Measurements from ENCODE around the gene CCNI.
"Not testable (repeated sequence)": the region's sequence is repeated elsewhere in the genome, so short reads cannot be mapped to it uniquely, and the experiment has no call there.

CCNI gene

DNA sequence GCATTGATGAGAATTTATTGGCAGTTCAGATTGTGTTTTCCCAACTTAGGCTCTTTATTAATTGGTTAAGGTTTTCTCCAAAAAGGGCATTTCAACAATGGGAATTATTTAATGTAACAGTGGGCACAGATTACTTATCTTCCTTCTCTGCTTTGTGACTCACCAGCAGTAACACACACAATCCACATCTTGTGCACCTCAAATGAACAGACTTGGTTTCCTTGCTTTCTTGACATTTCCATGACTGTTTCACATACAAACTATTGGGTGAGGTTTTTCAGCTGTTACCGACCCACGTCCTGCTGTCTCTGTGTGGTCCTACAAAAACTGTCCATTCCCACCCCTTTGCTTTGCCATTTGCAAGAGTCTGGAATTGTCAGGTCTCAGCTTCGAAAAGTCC is 38.1 kb downstream of the CCNI start:
- DNase-seq: no peak

DNA sequence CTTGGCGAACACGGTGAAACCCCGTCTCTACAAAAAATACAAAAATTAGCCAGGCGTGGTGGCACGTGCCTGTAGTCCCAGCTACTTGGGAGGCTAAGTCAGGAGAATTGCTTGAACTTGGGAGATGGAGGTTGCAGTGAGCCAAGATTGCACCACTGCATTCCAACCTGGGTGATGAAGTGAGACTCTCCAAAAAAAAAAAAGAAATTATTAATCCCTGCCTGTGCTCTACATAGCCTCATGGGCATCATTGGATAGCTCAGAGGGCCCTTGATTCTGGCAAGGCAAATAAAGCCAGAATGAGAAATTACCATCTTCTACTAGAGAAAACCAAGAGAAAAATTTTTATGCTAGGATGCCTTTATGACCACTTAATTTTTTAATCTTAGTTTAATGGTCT is 38.6 kb downstream of the CCNI start:
- DNase-seq: not testable (repeated sequence)

DNA sequence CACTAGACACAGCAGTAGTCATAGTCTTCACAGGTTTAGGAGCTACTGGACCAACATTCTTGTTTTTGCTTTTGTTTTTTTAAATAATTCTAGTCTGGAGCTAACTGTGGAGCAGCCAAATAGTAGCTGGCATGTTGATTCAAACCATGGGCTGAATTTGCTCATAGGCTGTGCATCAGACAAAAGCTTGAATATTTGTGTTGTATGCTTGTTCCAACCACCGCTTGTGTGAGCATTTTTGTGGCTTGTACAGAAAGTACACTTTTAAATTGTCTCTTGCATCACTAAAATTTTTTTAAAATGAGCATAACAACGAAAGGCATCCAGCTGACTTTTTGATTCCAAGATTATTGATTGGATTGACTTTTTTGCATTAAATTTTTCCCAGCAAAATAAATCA is 39.6 kb downstream of the CCNI start:
- no peak for DNase-seq

DNA sequence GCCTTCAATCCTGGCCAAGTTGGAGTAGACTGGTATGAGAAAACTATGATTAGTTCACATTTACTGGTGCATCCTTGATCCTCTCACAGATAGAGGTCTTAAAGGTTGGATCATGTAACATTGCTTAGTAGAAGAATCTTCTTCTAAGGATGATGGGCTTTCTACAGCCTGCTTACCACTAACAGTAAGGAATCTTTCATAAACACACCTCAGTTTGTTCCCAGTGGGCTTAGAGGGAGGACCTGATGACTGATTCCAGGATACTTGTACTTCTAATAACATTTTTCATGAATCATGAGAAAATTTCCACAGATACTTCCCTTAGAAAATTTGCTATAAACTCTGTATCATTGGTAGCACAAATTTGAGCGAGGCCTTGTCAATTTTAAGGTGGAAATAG is 40.6 kb downstream of the CCNI start:
- no peak for DNase-seq

DNA sequence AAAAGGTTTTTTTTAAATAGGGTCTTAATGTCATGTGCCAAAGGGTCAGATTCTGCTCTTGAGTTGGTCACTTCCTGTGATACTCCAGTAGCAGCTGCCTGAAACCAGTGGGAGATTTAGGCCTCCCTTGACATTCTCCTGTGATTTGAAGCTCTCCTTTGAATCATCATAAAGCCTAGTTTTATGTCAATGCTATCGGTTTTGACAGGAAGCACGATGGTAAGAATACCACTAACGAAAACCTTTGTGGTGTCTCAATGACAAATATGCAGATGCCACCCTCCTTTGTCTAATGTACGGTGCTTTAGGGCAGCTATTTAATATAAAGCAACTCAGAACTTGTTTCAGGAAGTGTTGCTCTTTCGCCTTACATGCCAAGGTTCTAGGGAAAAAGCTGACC is 44.2 kb downstream of the CCNI start:
- no peak for DNase-seq

DNA sequence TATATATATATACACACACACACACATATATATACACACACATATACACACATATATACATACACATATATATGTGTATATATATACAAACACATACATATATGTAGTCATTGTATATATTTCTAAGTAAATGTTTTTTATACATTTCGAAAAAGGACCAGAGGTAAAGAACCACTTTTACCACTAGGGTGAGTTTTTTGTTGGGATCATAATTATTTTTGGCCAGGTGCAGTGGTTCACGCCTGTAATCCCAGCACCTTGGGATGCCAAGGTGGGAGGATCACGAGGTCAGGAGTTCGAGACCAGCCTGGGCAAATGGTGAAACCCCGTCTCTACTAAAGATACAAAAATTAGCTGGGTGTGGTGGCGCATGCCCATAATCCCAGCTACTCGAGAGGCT is 46.0 kb downstream of the CCNI start:
- DNase-seq: not testable (repeated sequence)

DNA sequence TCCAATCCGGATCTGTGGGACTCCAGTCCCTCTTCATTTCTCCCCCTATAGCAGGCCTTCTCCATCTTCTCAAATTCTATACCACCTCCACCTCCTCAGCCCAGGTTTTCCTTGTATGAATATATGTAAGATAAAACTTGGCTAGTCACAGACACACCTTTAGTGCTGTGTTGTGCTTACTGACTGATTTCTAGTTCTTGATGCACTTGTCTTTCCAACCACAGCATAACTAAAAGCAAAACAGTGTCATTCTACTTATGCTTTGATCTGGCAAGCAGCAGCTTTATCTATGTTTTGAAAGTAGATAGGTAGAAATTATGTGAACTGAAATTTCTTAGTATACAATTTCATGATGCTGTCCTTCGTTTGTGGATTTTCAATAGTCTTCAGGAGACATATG is 47.5 kb downstream of the CCNI start:
- DNase-seq: no peak

DNA sequence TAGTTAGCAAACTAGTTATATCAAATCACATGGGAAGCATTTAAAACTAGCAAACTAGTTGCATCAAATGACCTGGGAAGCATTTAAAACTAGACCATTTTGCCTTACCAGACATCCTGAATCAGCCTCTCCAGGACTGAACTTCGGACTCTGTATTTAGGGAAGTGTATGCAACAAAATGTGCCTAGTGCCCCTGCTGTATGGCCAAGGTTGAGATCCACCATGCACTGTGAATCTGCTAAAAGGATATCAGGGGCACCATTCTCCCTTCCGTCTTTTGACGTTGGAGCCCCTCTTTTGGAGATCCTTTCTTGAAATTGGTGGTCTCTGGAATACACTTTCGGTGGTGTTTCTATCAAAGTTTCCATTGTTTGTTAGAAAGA is 49.5 kb downstream of the CCNI start:
- DNase-seq: no peak

DNA sequence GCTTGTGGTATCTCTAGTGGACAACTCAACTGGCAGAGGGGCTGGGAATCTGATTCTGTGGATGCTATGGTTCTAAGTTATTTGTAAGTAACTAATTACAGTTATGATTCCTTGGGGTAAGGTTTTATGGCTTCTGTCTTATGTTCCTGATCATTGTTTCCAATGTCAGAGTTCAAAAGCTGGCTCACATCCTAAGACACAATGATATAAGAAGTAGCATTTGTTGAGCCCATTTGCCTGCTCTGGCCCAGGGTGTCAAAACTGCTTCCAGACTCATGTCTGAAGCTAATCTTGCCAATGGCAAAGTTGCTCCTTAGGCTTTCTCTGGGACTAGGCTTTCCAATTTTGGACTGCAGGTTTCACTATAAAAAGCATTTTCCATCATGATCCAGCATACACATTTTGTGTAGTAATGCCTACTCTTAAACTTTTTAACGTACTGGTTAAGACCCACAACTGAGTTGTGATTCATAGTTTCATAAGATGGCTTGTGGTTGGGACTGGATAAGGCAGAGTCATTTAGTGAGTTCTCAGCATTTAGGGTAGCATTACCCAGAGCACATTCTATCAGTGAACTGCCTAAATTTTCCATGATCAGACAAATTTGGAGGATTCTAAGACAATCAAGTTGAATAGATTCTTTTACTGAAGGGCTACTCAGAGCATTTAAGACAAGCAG is 50.0 kb downstream of the CCNI start:
- DNase-seq: no peak

DNA sequence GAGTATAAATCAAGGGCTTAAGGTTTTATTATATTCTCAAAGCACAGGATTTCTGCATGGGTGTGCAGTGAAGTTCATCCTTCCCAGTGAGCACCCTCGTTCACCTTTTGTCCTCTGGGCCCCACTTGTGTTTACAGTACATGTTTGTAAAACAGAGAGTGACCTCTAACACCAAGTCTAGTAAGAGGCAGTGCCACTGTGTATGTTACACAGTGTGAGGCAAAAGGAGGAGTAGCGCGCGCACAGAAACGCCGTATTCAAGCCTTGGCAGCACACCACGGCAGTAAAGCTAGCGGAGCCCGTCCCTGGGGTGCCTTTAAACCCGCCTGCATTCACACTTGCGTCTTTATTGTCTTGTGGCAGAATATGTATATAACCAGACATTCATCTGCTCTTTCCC is 51.9 kb downstream of the CCNI start:
- DNase-seq: no peak

DNA sequence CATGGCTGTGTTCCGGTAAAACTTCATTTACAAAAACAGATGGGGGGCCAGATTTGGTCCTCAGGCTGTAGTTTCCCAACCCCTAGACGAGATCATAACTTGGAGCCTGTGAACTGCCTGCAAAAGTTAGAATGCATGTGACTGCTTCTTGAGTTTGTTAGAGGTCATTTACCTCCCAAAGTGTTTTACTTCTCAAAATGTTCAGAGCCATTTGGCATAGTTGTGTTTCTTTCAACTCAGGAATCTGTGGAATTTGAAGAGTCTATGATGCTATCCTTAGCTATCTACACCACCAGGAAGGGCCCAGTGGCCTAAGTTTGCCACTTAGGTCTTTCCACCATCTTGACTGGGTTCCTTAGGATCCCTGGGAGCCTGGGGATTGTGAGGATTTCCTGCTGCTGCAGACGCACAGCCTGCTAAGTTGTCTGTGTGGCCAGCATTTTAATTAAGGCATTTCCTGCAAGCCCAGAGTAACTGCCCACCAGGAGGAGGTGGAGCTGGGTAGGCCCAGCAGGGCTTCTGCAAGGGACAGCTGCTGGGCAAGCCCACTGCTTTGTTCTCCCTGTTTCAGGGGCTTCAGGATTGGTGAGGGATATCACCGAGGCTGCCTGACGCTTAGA is 53.1 kb downstream of the CCNI start:
- no peak for DNase-seq

DNA sequence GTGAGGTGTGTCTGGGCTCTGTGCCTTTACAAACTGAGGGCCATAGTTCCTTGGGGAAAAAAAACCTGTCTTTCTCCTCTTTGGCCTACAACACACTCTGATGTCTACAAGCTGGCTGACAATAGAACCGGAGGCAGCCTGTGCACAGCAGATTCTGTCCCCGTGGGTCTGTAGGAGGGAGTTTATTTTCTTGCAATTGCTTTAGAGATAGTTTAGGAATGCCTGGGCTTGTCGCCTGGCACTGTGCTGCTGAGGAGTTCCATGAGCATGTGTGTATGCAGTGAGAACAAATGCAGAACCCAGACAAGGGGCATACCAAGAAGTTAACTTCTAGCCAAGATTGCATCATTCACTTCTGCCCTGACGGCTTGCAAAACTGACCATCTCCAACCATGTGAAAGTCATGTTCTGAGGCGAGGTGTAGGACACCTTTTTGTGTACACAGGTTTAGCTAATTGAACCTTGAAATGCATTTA is 54.1 kb downstream of the CCNI start:
- no peak for DNase-seq

DNA sequence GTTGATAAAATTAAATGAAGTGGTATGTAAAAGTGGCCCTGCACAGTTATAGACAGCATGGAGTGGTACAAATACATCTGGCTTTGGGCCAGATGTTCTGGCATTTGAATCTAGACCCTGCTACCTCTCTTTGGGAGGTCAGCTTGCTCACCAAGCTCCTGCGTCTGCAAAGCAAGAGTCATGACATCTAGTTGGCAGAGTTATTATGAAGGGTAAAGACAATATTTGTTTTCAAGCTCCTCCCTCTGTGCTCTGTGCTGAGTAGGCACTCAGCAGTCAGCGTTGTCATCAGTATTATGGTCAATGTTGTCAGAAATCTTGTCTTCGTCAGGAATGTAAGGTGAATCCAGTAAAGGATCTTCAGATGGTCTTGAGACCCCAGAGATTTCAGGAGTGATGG is 55.8 kb downstream of the CCNI start:
- DNase-seq: no peak

DNA sequence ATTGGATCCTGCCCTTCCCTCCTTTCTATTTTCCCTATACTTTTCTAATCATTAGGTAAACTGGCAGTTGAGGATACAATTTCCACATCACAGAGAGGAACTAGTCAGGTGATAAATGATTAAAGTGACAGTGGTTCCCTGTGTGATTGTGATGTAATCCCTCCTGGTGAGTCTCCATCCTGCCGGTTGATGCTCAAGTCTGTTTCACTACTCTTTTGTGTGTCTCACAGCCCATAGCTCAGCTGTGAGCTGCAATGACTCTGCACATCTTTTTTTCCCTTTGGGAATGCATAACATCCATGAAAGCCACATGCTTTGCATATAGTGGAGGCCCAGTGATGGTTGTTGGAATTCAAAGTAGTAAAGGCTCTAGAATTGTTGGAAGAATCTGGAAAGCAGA is 60.4 kb downstream of the CCNI start:
- DNase-seq: no peak

DNA sequence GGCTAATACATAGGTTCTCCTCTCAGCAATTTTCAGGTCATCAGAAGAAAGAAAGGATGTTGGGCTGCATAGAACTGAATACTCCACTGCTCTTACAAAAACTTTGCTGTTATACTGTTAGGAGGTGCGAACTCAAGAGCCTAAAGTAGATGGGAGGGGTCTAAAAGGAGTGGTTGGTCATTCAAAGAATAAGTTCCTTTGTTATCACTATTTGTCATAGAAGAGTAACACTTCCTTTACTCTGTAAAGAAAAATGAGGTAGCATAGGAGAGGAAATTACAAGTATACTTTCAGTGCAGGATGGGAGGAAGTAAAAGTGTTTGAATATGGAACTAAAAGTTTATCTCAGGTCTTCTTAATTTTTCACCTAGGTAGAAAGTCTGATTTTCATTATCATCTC is 61.5 kb downstream of the CCNI start:
- DNase-seq: no peak

DNA sequence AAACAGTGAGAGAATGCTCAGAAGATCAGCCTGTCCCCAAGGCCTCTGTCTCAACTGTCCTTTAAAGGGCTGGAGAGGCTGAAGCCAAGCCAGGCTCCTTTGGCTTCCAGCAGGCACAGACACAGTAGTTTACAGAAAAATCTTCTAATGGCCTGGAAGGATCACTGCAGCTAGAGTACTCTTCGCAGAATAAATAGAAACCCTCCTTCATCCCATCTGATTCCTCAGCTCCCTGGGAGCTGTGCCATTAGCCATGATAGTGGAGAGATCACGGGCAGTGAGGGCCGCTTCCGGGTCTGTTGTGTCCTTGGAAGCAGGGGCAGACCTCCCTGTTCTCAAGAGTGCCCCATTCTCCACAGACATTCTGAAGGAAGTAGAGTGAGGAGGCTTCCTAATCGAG is 63.1 kb downstream of the CCNI start:
- DNase-seq: no peak

DNA sequence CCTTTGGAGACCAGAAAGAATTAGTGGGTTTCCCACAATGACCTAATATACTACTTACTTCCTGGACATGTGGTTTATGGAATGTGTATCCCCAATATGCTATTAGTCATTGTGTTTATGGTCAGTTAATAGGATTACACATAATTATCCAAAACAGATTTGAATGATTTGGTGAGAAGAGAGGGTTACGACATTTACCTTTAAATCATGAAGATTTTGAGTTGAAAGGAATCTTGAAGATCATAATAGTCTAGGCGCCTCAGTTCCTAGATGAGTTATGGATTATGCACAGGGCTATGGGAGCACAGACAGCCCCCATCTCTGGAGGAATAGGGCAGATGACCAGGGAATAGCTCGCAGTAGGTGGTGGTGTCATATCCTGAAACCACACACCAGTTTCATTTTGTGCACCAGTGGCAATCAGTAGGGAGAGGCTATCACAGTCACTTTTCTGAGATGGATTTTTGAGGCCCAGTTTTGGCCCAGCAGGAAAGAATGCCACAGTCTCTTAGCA is 64.9 kb downstream of the CCNI start:
- DNase-seq: no peak

DNA sequence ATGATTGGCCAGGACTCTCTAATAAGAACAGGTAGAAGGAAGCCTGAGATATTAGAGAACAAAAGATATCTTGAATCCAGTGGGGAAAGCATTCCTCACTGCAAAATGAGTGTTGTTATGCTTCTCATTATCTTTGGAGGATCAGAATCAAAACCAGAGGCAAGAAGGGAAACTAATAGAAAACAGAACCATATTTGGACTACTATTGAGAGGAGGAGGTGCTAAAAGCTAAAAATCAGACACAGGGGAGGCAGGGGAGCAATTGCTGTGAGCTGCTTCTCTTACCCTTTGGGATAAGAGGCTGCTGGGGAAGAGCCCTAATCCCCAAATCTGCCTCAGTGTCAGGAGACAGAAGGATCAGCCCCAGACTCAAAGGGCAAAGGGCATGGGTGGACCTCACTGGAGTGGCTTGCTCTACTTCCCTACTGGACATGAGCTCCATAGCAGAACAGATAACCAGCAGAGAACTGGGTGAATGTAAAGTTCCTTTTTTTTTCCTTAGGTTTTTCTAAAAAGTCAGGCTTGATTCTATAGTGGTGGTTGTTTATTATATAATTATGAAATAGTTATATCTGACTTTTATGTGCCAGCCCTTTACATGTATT is 66.2 kb downstream of the CCNI start:
- DNase-seq: no peak

DNA sequence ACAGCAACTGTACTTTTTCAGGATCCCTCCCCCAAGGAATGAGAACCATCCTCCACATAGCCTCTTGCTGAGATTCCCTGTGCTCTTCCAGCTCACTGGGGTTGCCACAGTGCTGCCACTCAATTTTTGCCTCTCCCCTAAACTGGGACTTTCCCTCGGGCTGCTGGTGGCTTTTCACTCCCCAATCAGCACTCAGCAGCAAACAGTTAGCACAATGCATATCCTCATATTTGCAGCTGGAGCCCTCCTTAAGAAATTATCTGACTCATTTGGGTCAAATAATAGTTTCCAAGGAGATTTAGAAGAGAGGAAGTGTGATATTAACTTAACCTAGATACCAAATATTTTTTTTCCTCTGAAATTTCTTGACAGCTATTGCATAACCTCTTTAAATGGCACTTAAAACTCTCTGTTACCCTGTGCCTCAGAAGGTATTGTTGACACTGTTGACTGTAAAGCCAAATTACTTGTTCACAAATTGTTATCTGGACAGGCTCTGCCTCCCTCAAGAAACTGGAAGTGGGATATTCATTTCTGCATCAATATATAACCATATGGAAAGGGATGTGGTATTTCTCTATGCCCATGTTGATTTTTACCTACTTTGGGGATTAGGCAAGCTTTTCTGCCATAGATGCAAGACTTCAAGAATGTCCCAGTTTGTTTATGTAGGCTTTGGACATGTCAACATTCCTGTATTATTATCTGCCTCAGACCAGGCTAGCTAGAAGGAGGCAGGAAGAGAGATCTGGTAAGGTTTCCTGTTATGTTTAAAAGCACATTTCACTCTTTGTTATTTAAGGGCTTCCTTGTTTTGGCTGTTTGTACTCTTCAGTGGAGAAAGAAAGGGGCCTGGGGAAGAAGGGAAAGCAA is 68.2 kb downstream of the CCNI start:
- DNase-seq: no peak

DNA sequence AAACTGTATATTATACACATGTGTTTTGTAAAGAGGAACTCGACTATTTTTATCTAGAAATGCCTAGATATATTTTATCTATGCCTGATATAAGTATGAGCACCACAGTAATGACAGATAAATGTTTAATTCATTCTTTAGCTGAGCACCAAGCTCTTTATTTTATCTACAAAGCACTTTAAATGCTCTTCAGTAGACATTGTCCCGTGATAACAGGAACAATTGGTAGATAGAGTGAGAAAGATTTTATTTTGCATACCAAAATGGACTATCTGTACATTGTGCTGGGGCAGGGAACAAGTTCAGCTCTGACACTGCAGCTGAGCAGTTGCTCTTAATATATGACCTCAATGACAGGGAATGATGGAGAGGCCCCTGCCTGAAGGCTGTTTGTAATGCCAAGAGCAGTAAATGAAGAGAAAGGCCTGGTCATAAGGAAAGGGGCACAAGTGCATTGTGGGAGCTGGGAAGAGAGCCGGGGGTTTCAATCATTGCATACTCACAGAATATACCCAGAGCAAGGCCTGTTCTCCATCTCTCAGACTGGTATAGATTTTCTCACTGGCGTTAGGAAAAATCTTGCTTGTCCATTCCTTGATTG is 68.9 kb downstream of the CCNI start:
- no peak for DNase-seq

DNA sequence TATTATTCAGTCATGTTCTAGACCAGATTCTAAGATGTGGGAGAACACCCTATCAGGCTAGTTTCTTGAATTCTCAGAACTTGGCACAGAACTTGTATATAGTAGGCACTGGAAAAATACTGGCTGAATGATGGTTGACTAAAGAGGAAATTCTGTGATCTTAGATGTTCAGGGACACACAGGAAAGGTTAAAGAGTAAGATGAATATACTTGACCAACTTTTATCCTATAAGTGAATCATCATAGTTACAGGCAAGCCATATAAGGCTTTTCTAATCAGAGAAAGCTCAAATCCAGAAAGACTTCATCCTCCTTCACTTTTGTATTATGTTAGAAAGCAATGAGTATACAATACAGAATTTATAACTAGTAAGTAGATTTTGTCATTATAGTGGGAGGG is 72.4 kb downstream of the CCNI start:
- no peak for DNase-seq

DNA sequence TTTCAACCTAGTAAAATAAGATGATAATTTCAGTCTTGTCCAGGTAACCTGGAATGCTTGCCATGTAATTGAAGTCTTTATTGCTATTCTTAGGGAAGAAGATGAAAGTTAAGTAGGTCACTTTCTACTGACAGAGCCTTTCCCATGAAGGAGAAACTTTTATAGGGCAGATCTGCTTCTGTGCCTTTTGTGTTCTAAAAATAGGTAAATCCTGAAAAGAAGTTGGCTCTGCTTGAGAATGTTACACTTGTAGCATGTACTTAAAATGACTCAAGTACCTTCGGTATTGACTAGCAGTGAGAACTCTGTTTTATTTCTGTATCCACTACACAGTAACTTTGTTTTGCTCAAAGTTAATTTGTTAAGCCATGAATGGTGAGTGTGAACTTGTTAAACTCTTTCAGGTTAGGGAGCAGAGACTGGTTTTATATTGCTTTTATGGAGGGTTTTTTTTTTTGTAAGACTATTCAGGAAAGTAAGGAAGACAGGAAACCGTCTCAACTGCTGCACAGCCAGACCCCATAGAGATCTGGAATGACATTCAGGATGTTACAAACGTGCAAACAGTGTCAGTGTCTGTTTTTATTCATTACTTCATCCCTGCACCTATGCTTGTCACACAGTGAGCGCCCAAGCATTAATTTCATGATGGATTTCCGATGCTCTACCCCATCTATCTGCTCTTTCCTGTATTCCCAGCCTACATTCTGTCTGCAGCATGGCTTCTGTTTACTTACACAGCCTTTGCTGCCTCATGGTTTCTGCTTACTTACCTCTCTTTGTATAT is 73.3 kb downstream of the CCNI start:
- no peak for DNase-seq

Measured in GF-D8 (cell line).